MCF 10A (cell line): ENCODE measurements around the gene STARD13. TPM values are rescaled to one million over a fixed set of nuclear protein-coding genes. Genes with fewer than 3 reads are reported as not detected.
A peak's percentile ranks its signal among the peaks of the same experiment; 100 is the strongest.

Source experiments
- BruUV-seq: library from RNA; stranded (reverse); fragments of 400-500 nt; replicated peaks from 2 replicates; lab custom pipeline; 2021; lab: Mats Ljungman, UMichigan
- CTCF ChIA-PET: fragments of 300-600 bp; sonication (Branson Sonifier 250); formaldehyde crosslinking; extraction: SDS; loops from one replicate; lab custom pipeline; 2021; ENCODE audit warnings: antibody characterized with exemption, inconsistent platforms; lab: Yijun Ruan, JAX
- POLR2A ChIA-PET: fragments of 300-600, 350-650 bp; sonication (Branson Sonifier 250); formaldehyde crosslinking; extraction: SDS; loops from one replicate; lab custom pipeline; 2020; ENCODE audit warnings: antibody characterized with exemption, inconsistent platforms; lab: Yijun Ruan, JAX
- DNase-seq: peaks from one replicate; pipeline ENCODE4 v3.0.0-alpha.2; 2018; ENCODE audit not compliant: unreplicated experiment
- H3K27ac Mint-ChIP-seq: one replicate; pipeline ENCODE4 v1.8.0; 2022; ENCODE audit warnings: mild to moderate bottlenecking, low read depth, mixed read lengths; ENCODE audit not compliant: unreplicated experiment
- H3K27me3 Mint-ChIP-seq: one replicate; pipeline ENCODE4 v1.8.0; 2022; ENCODE audit warnings: mixed read lengths; ENCODE audit not compliant: insufficient read depth, unreplicated experiment
- H3K36me3 Mint-ChIP-seq: one replicate; pipeline ENCODE4 v1.8.0; 2022; ENCODE audit warnings: mild to moderate bottlenecking, moderate library complexity, mixed read lengths; ENCODE audit not compliant: insufficient read depth, unreplicated experiment
- H3K4me1 Mint-ChIP-seq: one replicate; pipeline ENCODE4 v1.8.0; 2022; ENCODE audit warnings: mixed read lengths; ENCODE audit not compliant: insufficient read depth, unreplicated experiment
- H3K4me3 Mint-ChIP-seq: one replicate; pipeline ENCODE4 v1.8.0; 2022; ENCODE audit warnings: mild to moderate bottlenecking, moderate library complexity, mixed read lengths; ENCODE audit not compliant: unreplicated experiment
- H3K9me3 Mint-ChIP-seq: one replicate; pipeline ENCODE4 v1.8.0; 2022; ENCODE audit warnings: mixed read lengths; ENCODE audit not compliant: unreplicated experiment
- intact Hi-C: fragments of 100-400 bp; cut with micrococcal nuclease; formaldehyde crosslinking; loops from 2 replicates; pipeline ENCODE4 v1.14.1; 2022
- total RNA-seq: library from RNA; stranded (reverse); gene quantifications from 2 replicates; pipeline ENCODE4 v1.2.3, GENCODE V29; 2022
- TF ChIP-seq, protein P1 (sequence below): fragments of 200-600 bp; IDR thresholded peaks from one replicate; pipeline ENCODE4 v1.8.0; 2022; ENCODE audit warnings: antibody characterized with exemption, mild to moderate bottlenecking; ENCODE audit not compliant: unreplicated experiment

STARD13 gene
- total RNA-seq, 1 experiment from 2014 or later = 31.9 TPM

DNA sequence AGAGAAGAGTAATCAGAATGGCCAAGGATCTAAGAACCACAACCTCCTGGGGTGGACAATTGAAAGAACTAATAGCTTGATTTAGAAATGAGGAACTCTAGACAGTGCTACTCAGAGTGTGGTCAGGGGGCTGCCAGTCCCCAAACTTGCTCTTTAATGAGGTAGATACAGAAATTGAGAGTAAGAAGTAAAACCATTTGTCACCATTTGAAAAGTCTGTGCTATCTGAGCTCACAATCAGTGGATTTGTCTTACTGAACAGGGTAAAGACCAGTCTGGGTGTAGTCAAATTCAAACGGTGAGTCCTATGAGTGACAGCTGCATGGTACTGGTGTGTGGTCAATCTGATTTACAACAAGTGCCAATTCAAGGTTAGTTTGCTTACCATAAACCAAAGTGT, 150.5 kb downstream of the STARD13 start:
- Mint-ChIP-seq H3K27ac (peak overlapping the region; percentile 46), H3K36me3 (peaks cover 80% of the 10 kb centered on the region), H3K4me1 (no peaks in the 10 kb centered on the region), H3K9me3 (no peaks in the 10 kb centered on the region), H3K27me3 (no peaks in the 10 kb centered on the region), H3K4me3 (no peak overlapping the region)
- intact Hi-C loops = no loop called here
- no peak for DNase-seq
- POLR2A ChIA-PET = interaction anchor here (1.1 kb wide), 1 partner anchor 38 kb away, joined by 4 read pairs; no protein-coding TSS in a partner anchor
- CTCF ChIA-PET = no interaction called here
- no TSS peak for BruUV-seq
- TF ChIP-seq, protein P1, sequence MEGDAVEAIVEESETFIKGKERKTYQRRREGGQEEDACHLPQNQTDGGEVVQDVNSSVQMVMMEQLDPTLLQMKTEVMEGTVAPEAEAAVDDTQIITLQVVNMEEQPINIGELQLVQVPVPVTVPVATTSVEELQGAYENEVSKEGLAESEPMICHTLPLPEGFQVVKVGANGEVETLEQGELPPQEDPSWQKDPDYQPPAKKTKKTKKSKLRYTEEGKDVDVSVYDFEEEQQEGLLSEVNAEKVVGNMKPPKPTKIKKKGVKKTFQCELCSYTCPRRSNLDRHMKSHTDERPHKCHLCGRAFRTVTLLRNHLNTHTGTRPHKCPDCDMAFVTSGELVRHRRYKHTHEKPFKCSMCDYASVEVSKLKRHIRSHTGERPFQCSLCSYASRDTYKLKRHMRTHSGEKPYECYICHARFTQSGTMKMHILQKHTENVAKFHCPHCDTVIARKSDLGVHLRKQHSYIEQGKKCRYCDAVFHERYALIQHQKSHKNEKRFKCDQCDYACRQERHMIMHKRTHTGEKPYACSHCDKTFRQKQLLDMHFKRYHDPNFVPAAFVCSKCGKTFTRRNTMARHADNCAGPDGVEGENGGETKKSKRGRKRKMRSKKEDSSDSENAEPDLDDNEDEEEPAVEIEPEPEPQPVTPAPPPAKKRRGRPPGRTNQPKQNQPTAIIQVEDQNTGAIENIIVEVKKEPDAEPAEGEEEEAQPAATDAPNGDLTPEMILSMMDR = no peak

DNA sequence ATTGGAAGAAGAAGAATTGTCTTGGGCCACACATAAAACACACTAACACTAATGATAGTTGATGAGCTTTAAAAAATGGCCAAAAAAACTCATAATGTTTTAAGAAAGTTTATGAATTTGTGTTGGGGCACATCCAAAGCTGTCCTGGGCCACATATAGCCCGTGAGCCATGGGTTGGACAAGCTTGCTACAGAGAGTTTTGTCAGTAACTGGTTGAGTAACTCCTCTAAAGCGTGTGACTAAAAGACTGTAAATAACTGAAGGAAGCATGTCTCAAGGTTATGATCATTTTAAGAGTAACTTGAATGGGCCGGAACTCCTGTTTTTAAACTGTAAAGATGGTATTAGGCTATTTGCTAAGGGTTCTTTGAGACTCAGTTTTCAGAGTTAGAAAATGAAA, 151.3 kb downstream of the STARD13 start:
- Mint-ChIP-seq H3K4me1 (no peaks in the 10 kb centered on the region), H3K4me3 (no peak overlapping the region), H3K9me3 (no peaks in the 10 kb centered on the region), H3K36me3 (peaks cover 83% of the 10 kb centered on the region), H3K27me3 (no peaks in the 10 kb centered on the region), H3K27ac (no peak overlapping the region)
- DNase-seq = peak; percentile 9
- intact Hi-C loops = no loop called here
- TF ChIP-seq, protein P1 = no peak
- no TSS peak for BruUV-seq
- CTCF ChIA-PET = interaction anchor here (0.6 kb wide), 2 partner anchors 75 to 155 kb away, joined by 3 to 4 read pairs; no protein-coding TSS in a partner anchor
- POLR2A ChIA-PET = interaction anchor here (1.1 kb wide), 2 partner anchors 9 to 39 kb away, joined by 3 to 4 read pairs; no protein-coding TSS in a partner anchor

DNA sequence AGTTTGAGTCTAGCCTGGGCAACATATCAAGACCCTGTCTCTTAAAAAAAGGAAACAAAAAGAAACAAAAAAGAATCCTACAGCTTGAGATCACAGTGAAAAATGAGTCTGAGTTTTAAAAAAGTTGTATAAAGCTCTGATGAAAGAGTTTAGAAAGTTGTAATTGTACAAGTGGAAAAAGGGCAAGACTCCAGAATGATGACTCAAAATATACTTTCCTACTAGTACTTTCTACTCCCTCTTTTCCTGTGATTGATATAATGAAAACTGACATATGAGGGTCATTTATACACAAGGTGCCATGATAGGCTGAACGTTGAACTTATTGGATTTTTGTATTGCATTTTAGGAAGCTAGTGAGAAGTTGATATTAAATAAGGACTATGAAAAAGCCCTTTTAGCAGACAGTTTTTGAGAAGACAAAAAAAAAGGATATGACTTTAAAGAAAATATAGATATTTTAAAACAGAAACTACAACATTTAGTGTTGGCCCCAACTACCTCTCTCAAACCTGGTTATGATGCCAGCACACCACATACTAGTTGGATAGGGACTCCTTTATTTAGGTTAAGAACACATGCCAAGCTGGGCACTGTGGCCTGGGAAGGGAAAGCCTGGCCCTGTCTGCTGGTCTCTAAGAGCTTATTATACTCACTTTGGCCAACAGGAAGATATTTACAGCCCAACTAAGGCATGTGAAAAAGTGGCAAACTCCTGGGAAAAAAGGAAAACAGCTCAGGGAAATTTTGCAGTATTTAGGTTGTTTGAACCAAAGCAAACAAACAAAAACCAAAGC, 152.7 kb downstream of the STARD13 start:
- peak overlapping the region; percentile 59 for H3K27ac Mint-ChIP-seq
- peaks cover 83% of the 10 kb centered on the region for H3K36me3 Mint-ChIP-seq
- no peaks in the 10 kb centered on the region for H3K27me3 Mint-ChIP-seq
- TF ChIP-seq, protein P1 = no peak
- ChIA-PET POLR2A (interaction anchor here (0.7 kb wide), 3 partner anchors 14 to 89 kb away, joined by 3 to 4 read pairs (median 3); no protein-coding TSS in a partner anchor), CTCF (no interaction called here)
- DNase-seq = peak; percentile 26
- BruUV-seq = no TSS peak
- H3K4me1 Mint-ChIP-seq = peaks cover 5% of the 10 kb centered on the region
- H3K4me3 Mint-ChIP-seq = no peak overlapping the region
- H3K9me3 Mint-ChIP-seq = no peaks in the 10 kb centered on the region
- intact Hi-C loops = no loop called here

DNA sequence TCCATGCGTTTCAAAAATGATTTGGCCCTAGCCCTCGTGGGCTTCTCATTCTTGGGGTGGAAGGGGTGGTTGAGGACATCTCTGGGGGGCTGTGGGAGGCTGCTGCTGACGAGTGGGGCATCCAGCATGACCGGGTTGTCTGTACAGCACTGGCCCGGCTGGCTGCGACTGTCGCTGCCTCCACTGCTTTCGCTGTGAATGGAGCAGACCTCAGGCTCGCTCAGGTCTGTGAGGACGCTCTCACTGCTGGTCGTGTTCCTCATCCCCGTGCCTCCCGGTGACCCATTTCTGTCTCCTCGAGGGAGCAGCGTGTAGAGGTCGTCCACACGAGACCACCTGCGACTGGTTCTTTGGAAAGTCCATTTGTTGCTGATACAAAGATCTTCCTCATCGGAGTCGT, 155.7 kb downstream of the STARD13 start:
- Mint-ChIP-seq H3K27ac (peak overlapping the region; percentile 49), H3K9me3 (no peaks in the 10 kb centered on the region), H3K4me1 (peaks cover 26% of the 10 kb centered on the region), H3K27me3 (no peaks in the 10 kb centered on the region), H3K36me3 (peaks cover 89% of the 10 kb centered on the region), H3K4me3 (no peak overlapping the region)
- POLR2A ChIA-PET = no interaction called here
- CTCF ChIA-PET = no interaction called here
- no peak for DNase-seq
- TF ChIP-seq, protein P1 = no peak
- intact Hi-C loops = loop anchor here (10.0 kb wide), 1 partner anchor 415 kb away; no protein-coding TSS in a partner anchor
- BruUV-seq = no TSS peak
